ENCODE results near the gene RAB3GAP1.

Gene RAB3GAP1

GRCh38 chr2:135091681-135092080 lies 39.6 kb downstream of the RAB3GAP1 start:
- no peak for DNase-seq (ENCODE audit: low spot score)
- no peak for TF ChIP-seq CTCF (IDR thresholded peaks at IDR 0.05; ENCODE audit: borderline replicate concordance, control extremely low read depth, extremely low read depth, insufficient read depth, missing control alignments)
- in situ Hi-C loops (cut with MboI; ENCODE audit: low sequenced_read_pairs, unreplicated experiment), result no loop called here

- DNase-seq (ENCODE audit: low spot score), result no peak
- in situ Hi-C loops (cut with MboI; ENCODE audit: low sequenced_read_pairs, unreplicated experiment), result no loop called here
- TF ChIP-seq CTCF (IDR thresholded peaks at IDR 0.05; ENCODE audit: borderline replicate concordance, control extremely low read depth, extremely low read depth, insufficient read depth, missing control alignments), result no peak
These were observed 41.1 kb downstream of the RAB3GAP1 start for GRCh38 chr2:135093193-135093592.

- in situ Hi-C loops (cut with MboI; ENCODE audit: low sequenced_read_pairs, unreplicated experiment), result no loop called here
- DNase-seq (ENCODE audit: low spot score), result no peak
- no peak for TF ChIP-seq CTCF (IDR thresholded peaks at IDR 0.05; ENCODE audit: borderline replicate concordance, control extremely low read depth, extremely low read depth, insufficient read depth, missing control alignments)
These were observed 41.7 kb downstream of the RAB3GAP1 start for GRCh38 chr2:135093670-135094330.

- TF ChIP-seq CTCF (IDR thresholded peaks at IDR 0.05; ENCODE audit: borderline replicate concordance, control extremely low read depth, extremely low read depth, insufficient read depth, missing control alignments), result no peak
- DNase-seq (ENCODE audit: low spot score), result no peak
- in situ Hi-C loops (cut with MboI; ENCODE audit: low sequenced_read_pairs, unreplicated experiment), result no loop called here
These were observed 42.4 kb downstream of the RAB3GAP1 start for GRCh38 chr2:135094508-135094907.

- no peak for TF ChIP-seq CTCF (IDR thresholded peaks at IDR 0.05; ENCODE audit: borderline replicate concordance, control extremely low read depth, extremely low read depth, insufficient read depth, missing control alignments)
- in situ Hi-C loops (cut with MboI; ENCODE audit: low sequenced_read_pairs, unreplicated experiment), result no loop called here
- DNase-seq (ENCODE audit: low spot score), result no peak
These were observed 43.5 kb downstream of the RAB3GAP1 start for GRCh38 chr2:135095591-135095990.

GRCh38 chr2:135096665-135097446 lies 44.8 kb downstream of the RAB3GAP1 start:
- DNase-seq (ENCODE audit: low spot score), result no peak
- in situ Hi-C loops (cut with MboI; ENCODE audit: low sequenced_read_pairs, unreplicated experiment), result no loop called here
- no peak for TF ChIP-seq CTCF (IDR thresholded peaks at IDR 0.05; ENCODE audit: borderline replicate concordance, control extremely low read depth, extremely low read depth, insufficient read depth, missing control alignments)
